ENCODE results near the gene OGT.

- TF ChIP-seq, protein P1, sequence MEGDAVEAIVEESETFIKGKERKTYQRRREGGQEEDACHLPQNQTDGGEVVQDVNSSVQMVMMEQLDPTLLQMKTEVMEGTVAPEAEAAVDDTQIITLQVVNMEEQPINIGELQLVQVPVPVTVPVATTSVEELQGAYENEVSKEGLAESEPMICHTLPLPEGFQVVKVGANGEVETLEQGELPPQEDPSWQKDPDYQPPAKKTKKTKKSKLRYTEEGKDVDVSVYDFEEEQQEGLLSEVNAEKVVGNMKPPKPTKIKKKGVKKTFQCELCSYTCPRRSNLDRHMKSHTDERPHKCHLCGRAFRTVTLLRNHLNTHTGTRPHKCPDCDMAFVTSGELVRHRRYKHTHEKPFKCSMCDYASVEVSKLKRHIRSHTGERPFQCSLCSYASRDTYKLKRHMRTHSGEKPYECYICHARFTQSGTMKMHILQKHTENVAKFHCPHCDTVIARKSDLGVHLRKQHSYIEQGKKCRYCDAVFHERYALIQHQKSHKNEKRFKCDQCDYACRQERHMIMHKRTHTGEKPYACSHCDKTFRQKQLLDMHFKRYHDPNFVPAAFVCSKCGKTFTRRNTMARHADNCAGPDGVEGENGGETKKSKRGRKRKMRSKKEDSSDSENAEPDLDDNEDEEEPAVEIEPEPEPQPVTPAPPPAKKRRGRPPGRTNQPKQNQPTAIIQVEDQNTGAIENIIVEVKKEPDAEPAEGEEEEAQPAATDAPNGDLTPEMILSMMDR (IDR thresholded peaks at IDR 0.05), result no peak
- TF ChIP-seq POLR2A (IDR thresholded peaks at IDR 0.05), result no peak
Observed at GRCh38 chrX:71542411-71542810, 9.5 kb downstream of the OGT start.

All from esophagus squamous epithelium (tissue), 4 donors.